ENCODE measurements around the gene IQSEC3. TPM values are rescaled to one million over a fixed set of nuclear protein-coding genes. Genes with fewer than 3 reads are reported as not detected.

Gene IQSEC3
- total RNA-seq, 1 donor = under 0.01 TPM

DNA sequence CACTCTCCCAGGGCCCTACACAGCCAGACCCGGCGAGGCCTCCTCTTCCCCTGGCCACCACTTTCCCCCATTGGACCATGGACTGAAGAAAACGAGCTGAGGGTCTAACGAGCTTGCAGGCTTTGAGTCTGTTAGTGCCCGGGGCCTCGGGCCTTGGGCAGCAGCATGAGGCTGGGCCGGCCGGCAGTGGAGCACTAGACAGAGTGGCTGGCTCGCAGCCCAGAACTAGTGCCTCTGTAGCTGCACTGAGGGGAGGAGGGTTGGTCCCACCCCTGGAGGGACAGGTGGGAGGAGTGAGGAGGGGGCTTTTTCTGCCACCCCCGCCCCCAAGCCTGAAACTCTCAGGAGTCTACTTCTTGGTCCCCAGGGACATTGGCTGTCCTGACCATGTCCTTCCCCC lies 108.7 kb downstream of the IQSEC3 start:
- TF ChIP-seq, protein P1, sequence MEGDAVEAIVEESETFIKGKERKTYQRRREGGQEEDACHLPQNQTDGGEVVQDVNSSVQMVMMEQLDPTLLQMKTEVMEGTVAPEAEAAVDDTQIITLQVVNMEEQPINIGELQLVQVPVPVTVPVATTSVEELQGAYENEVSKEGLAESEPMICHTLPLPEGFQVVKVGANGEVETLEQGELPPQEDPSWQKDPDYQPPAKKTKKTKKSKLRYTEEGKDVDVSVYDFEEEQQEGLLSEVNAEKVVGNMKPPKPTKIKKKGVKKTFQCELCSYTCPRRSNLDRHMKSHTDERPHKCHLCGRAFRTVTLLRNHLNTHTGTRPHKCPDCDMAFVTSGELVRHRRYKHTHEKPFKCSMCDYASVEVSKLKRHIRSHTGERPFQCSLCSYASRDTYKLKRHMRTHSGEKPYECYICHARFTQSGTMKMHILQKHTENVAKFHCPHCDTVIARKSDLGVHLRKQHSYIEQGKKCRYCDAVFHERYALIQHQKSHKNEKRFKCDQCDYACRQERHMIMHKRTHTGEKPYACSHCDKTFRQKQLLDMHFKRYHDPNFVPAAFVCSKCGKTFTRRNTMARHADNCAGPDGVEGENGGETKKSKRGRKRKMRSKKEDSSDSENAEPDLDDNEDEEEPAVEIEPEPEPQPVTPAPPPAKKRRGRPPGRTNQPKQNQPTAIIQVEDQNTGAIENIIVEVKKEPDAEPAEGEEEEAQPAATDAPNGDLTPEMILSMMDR (IDR thresholded peaks at IDR 0.05; ENCODE audit: insufficient read depth, low read depth, low read length) = no peak
- DNase-seq (ENCODE audit: low read depth) = no peak
- H3K4me3 ChIP-seq (ENCODE audit: low read depth, low read length) = no peak overlapping the region

DNA sequence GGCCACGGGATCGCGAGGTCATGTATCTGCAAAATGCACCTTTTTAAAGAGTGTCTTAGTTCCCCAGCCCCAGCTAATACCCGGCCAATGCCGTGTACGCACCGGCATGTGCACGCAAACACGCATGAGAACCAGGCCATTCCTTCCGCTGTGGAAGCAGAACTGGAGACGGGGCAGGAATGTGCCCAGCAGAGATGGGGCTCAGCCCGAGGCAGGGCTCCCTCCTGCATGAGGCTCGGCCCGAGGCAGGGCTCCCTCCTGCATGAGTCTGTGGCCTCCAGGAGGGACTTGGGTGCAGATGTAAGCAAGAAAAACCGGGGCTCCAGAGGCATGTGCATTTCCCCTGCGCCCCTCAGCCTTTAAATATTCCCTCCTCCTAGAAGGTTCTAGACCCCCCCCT lies 109.2 kb downstream of the IQSEC3 start:
- no peak for DNase-seq (ENCODE audit: low read depth)
- no peak overlapping the region for H3K4me3 ChIP-seq (ENCODE audit: low read depth, low read length)
- TF ChIP-seq, protein P1 (IDR thresholded peaks at IDR 0.05; ENCODE audit: insufficient read depth, low read depth, low read length) = no peak

DNA sequence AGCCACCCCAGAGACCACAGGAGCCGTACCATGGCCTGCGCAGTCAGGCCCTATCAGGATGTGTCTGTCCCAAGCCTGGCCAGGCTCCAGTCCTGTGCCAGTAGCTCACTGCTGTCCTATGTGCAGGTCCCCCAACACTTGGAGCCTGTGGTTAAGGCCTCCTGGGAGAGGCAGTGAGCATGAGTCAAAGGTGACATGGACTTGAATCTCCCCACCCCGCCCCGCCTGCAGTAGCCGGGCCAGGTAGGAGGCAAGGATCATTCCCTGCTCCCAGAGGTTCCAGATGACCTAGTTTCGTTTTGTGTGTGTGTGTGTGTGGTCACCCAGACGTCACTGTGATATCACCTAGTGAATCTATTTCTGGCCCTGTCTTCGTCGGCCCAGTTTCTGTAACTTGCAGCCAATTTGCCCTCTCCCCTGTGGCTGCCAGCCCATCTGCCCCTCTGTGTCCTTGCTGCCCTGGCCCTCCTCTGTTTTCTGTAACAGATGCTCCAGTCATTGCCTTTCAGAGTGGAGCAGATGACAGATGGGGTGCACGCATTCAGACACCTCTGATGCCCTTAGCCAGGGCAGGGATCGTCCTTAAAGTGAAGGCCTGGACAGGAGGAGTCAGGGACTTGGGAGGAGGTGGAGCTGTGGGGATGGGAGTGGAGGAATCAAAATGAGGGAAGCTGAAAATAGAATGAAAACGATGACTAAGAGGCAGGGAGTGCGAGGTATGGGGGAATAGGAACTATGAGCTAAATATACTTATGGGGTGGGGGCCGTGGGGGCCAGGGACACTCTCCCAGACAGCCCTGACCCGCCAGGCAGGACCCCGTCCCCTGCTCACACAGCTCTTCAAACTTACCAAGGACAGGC lies 110.0 kb downstream of the IQSEC3 start:
- DNase-seq (ENCODE audit: low read depth) = peak; percentile 56
- H3K4me3 ChIP-seq (ENCODE audit: low read depth, low read length) = no peak overlapping the region
- TF ChIP-seq, protein P1 (IDR thresholded peaks at IDR 0.05; ENCODE audit: insufficient read depth, low read depth, low read length) = no peak

DNA sequence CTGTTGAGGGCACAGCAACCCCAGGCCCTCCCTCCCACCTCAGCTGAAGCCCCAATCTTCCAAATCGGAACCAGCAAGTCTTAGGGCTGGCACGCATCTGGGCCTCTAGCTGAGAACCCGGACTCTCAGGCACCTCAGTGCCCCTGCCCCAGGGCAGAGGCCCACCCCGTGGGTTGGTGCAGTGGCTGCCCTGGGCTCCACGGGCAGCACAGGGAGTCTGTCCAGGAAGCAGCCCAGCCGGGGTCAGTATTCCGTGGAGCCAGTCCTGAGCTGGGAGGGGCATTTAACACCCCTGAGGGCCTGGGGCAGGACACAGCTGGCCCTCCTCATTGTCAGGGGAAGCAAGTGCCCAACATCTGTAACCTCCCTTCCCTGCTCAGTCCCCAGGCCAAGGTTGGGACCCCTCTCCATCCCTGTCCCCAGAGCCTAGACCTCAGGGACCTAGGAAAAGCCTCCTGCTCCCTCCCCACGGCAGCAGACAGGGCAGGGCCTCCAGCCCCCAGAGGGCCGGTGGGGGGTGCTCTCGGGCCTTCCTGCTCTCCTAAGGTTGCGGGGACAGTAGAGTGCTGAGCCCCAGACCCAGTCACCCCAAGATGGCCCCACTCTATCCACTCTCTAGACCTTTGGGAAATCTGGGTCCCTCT lies 110.9 kb downstream of the IQSEC3 start:
- TF ChIP-seq, protein P1 (IDR thresholded peaks at IDR 0.05; ENCODE audit: insufficient read depth, low read depth, low read length) = no peak
- H3K4me3 ChIP-seq (ENCODE audit: low read depth, low read length) = no peak overlapping the region
- DNase-seq (ENCODE audit: low read depth) = no peak

DNA sequence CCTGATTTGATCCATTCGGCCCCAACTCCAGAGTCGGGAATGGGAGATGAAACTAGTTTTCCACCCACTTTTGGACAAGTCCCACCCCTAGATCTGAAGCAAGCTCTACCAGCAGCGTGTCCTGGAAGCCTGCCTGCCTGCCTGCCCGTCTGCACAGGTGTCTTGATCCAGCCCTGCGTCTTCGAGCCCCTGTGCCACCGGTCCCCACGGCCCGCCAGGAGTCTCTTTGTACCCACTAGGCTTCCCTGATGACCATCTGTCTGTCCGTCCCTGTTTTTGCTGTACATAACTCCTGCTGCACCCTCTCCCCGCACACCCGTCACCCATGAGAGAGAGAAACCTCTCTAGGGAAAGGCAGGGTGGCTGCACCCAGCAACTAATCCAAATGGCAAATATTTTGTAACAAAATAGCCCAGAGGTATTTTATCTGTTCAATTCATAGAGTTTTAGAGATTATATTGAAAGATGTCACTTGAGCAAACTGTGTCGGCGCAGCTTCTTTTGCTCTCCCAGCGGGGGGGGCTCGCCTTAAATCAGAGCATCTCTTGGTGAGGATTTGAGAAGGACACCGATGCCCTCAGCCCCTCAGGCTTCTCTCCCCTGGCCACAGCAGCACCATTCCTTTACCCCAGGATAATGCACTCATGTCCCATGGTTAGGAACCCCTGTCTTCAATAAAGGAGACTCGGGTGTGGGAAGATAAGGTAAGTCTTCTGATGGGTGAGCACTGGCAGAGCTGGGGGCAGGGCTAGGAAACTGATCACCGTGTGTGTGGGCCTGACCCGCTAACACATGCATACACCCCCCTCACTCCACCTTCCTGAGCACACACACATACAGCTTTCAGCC lies 111.6 kb downstream of the IQSEC3 start:
- TF ChIP-seq, protein P1 (IDR thresholded peaks at IDR 0.05; ENCODE audit: insufficient read depth, low read depth, low read length) = no peak
- no peak for DNase-seq (ENCODE audit: low read depth)
- H3K4me3 ChIP-seq (ENCODE audit: low read depth, low read length) = no peak overlapping the region

DNA sequence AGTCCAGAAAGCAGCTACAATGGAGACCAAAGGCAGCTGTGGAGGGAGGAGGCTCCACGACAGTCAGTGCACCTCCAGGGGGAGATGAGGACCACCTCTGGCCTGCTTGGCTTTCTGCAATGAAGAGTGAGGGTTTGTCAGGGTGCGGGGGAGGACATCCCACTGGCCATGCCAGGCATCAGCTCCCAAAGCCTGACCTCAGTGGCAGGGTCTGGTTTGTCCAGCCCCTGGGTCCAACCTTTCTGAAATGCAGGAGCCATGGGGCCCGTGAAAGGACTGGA lies 112.2 kb downstream of the IQSEC3 start:
- H3K4me3 ChIP-seq (ENCODE audit: low read depth, low read length) = no peak overlapping the region
- DNase-seq (ENCODE audit: low read depth) = no peak
- TF ChIP-seq, protein P1 (IDR thresholded peaks at IDR 0.05; ENCODE audit: insufficient read depth, low read depth, low read length) = no peak

Measured in fibroblast of villous mesenchyme (primary cell).